Chondrocyte (in vitro differentiated cells): ENCODE measurements around the gene FRMD4A. TPM values are rescaled to one million over a fixed set of nuclear protein-coding genes. Genes with fewer than 3 reads are reported as not detected.

ENCODE experiments used
- DNase-seq: peaks from one replicate; pipeline ENCODE4 v3.0.0; 2021; ENCODE audit warnings: mixed read lengths, low spot score
- H3K27ac Mint-ChIP-seq: one replicate; pipeline ENCODE4 v1.8.0; 2021; ENCODE audit warnings: mild to moderate bottlenecking, moderate library complexity, mixed read lengths; ENCODE audit not compliant: unreplicated experiment
- H3K27me3 Mint-ChIP-seq: 2 replicates; pipeline ENCODE4 v1.8.0; 2021; ENCODE audit warnings: low read depth, mixed read lengths
- H3K36me3 Mint-ChIP-seq: 2 replicates; pipeline ENCODE4 v1.8.0; 2021; ENCODE audit warnings: low read depth, mixed read lengths
- H3K4me1 Mint-ChIP-seq: 2 replicates; pipeline ENCODE4 v1.8.0; 2021; ENCODE audit warnings: low read depth, mild to moderate bottlenecking, mixed read lengths
- H3K4me3 Mint-ChIP-seq: one replicate; pipeline ENCODE4 v1.8.0; 2021; ENCODE audit warnings: mild to moderate bottlenecking, moderate library complexity, mixed read lengths; ENCODE audit not compliant: unreplicated experiment
- H3K9me3 Mint-ChIP-seq: 2 replicates; pipeline ENCODE4 v1.8.0; 2021; ENCODE audit warnings: low read depth, mixed read lengths
- total RNA-seq: library from RNA; stranded (reverse); gene quantifications from 3 replicates; pipeline ENCODE4 v1.2.1, GENCODE V29; 2021
- TF ChIP-seq, protein P1 (sequence below): fragments of 200-600 bp; sonication (generic); IDR thresholded peaks from 2 replicates; pipeline ENCODE4 v1.5.0; 2021; ENCODE audit warnings: antibody characterized with exemption, mild to moderate bottlenecking, moderate library complexity

The FRMD4A gene
- total RNA-seq, 1 donor from 2014 or later: 129 TPM

DNA sequence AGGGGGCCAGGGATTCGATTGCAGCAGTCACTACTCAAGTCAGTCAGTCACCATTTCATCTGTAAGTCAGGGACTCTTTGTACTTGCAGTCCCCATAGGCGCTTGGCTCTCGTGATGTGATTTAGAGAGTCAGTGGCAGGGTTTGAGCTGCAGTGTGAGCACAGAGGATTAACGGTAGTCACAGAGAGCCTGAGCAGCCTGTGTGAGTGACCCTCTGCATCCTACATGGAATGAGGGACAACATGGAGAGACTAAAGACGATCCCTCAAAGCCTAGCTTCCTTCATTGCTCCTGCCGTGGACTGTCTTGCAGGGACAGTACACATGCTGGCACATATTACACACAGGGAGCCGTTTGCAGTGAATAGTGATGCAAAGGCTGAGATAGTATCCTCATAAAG lies 687.7 kb downstream of the FRMD4A start:
- H3K27me3 Mint-ChIP-seq: no peaks in the 10 kb centered on the region
- DNase-seq: no peak
- peaks cover 50% of the 10 kb centered on the region for H3K36me3 Mint-ChIP-seq
- TF ChIP-seq, protein P1, sequence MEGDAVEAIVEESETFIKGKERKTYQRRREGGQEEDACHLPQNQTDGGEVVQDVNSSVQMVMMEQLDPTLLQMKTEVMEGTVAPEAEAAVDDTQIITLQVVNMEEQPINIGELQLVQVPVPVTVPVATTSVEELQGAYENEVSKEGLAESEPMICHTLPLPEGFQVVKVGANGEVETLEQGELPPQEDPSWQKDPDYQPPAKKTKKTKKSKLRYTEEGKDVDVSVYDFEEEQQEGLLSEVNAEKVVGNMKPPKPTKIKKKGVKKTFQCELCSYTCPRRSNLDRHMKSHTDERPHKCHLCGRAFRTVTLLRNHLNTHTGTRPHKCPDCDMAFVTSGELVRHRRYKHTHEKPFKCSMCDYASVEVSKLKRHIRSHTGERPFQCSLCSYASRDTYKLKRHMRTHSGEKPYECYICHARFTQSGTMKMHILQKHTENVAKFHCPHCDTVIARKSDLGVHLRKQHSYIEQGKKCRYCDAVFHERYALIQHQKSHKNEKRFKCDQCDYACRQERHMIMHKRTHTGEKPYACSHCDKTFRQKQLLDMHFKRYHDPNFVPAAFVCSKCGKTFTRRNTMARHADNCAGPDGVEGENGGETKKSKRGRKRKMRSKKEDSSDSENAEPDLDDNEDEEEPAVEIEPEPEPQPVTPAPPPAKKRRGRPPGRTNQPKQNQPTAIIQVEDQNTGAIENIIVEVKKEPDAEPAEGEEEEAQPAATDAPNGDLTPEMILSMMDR: no peak
- H3K27ac Mint-ChIP-seq: no peak overlapping the region
- peaks cover 16% of the 10 kb centered on the region for H3K9me3 Mint-ChIP-seq
- H3K4me3 Mint-ChIP-seq: no peak overlapping the region
- peaks cover 4% of the 10 kb centered on the region for H3K4me1 Mint-ChIP-seq

DNA sequence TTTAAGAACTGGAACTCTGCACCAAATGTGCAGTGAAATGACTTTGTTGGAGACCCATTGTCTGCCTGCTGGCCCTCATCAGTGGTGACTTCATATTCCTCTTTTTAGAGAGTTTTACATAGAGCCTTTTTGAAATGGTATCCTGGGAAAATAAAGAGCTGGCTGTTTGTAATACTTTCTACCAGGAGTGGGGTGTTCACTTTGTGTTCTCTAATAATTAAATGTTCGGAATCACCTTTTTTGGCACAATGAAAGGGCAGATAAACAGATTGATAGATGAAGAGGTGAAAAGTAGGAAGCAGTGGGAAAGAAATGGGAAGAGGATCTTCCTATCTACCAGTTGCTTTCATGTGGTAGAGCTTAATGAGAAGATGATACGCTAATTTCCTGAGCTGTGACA lies 688.4 kb downstream of the FRMD4A start:
- no peak overlapping the region for H3K4me3 Mint-ChIP-seq
- TF ChIP-seq, protein P1: no peak

DNA sequence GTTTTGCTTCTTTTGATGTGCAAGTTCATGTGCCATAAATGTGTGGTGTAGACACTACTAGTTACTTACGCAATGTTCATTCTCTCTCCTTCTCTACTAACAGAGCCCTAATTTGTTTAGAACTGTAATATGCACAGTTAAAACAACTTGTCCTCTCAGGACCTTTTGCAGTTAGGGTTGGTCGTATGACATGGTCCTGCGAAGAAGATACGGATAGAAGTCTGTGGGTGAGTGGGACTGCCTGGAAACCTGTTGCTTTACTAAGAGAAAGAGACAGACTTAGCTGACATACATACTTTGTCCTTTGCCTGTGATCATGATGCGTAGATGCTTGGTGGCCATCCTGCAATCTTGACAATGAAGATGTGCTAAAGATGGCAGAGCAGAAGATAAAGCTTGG lies 692.8 kb downstream of the FRMD4A start:
- TF ChIP-seq, protein P1: no peak
- DNase-seq: no peak
- H3K36me3 Mint-ChIP-seq: peaks cover 24% of the 10 kb centered on the region
- H3K27me3 Mint-ChIP-seq: no peaks in the 10 kb centered on the region
- peaks cover 15% of the 10 kb centered on the region for H3K4me1 Mint-ChIP-seq
- H3K9me3 Mint-ChIP-seq: peaks cover 16% of the 10 kb centered on the region
- H3K27ac Mint-ChIP-seq: peak overlapping the region; percentile 18
- H3K4me3 Mint-ChIP-seq: no peak overlapping the region

More for the DNA sequence above, 688.4 kb downstream of the FRMD4A start:
- DNase-seq: no peak
- H3K4me1 Mint-ChIP-seq: peaks cover 11% of the 10 kb centered on the region
- peaks cover 16% of the 10 kb centered on the region for H3K9me3 Mint-ChIP-seq
- no peak overlapping the region for H3K27ac Mint-ChIP-seq
- no peaks in the 10 kb centered on the region for H3K27me3 Mint-ChIP-seq
- peaks cover 49% of the 10 kb centered on the region for H3K36me3 Mint-ChIP-seq

DNA sequence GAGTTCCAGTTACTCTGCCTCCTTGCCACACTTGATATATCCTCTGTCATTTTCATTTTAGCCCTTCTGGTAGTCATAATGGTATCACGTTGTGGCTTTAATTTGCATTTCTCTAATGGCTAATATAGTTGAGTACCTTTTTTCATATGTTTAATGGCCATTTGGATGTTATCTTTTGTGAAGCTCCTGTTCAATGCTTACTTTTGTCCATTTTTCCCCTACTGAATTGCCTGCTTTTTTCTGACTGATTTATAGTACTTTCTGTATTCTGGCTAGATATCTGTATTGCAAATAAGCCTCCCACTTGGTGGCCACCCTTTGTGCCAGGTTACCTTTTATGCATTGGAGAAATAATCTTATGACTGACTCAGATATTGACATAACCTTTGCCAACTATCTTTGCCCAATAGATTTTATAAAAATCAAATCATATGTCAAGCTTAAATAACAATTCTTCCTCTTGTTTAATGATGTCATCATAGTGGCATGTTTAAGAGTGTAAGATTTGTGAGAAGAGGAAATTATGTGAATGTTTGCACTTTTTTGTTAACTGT lies 693.3 kb downstream of the FRMD4A start:
- Mint-ChIP-seq H3K4me1 (peaks cover 15% of the 10 kb centered on the region), H3K4me3 (no peak overlapping the region), H3K27ac (peak overlapping the region; percentile 18), H3K9me3 (peaks cover 11% of the 10 kb centered on the region), H3K36me3 (peaks cover 21% of the 10 kb centered on the region), H3K27me3 (no peaks in the 10 kb centered on the region)
- no peak for DNase-seq
- TF ChIP-seq, protein P1: no peak

DNA sequence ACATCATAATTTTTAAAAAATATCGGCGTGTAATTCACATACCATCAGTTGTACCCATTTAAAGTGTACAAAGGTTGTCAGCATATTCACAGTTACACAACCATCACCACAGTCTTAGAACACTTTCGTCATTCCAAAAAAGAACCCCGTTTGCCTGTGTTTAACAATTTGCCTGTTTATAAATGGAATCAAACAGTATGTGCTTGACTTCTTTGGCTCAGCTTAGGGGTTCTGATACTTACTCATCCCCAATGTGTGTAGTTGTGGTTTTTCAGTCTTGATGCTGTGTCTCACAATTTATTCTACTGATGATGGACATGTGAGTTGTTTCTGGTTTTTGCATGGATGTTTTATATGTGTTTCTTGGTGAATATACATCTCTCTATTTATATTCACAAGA lies 693.9 kb downstream of the FRMD4A start:
- Mint-ChIP-seq H3K4me3 (no peak overlapping the region), H3K27ac (no peak overlapping the region), H3K4me1 (peaks cover 15% of the 10 kb centered on the region), H3K27me3 (no peaks in the 10 kb centered on the region), H3K36me3 (peaks cover 16% of the 10 kb centered on the region), H3K9me3 (peaks cover 6% of the 10 kb centered on the region)
- TF ChIP-seq, protein P1: no peak
- no peak for DNase-seq
